Left forelimb (tissue), 1 donor: ENCODE measurements around the gene LDLRAD3.

Experiments
- DNase-seq: peaks from one replicate; pipeline ENCODE4 v3.0.0-alpha.2; 2018; ENCODE audit warnings: low spot score

The LDLRAD3 gene

GRCh38 chr11:36105743-36106581 is 162.1 kb downstream of the LDLRAD3 start:
- DNase-seq, result no peak

- no peak for DNase-seq
Observed at GRCh38 chr11:36107547-36107946, 163.7 kb downstream of the LDLRAD3 start.

GRCh38 chr11:36108881-36109589 is 165.2 kb downstream of the LDLRAD3 start:
- no peak for DNase-seq

- no peak for DNase-seq
Observed at GRCh38 chr11:36109590-36109849, 165.7 kb downstream of the LDLRAD3 start.

GRCh38 chr11:36109850-36110606 is 166.2 kb downstream of the LDLRAD3 start:
- no peak for DNase-seq

GRCh38 chr11:36110668-36111410 is 167.0 kb downstream of the LDLRAD3 start:
- peak; percentile 47 for DNase-seq

- DNase-seq, result no peak
Observed at GRCh38 chr11:36114095-36114494, 170.2 kb downstream of the LDLRAD3 start.

GRCh38 chr11:36115378-36115801 is 171.5 kb downstream of the LDLRAD3 start:
- DNase-seq, result no peak

GRCh38 chr11:36116161-36116560 is 172.3 kb downstream of the LDLRAD3 start:
- no peak for DNase-seq

GRCh38 chr11:36118084-36118483 is 174.2 kb downstream of the LDLRAD3 start:
- no peak for DNase-seq

GRCh38 chr11:36119300-36119699 is 175.4 kb downstream of the LDLRAD3 start:
- DNase-seq, result no peak

- DNase-seq, result no peak
Observed at GRCh38 chr11:36121054-36121453, 177.2 kb downstream of the LDLRAD3 start.

GRCh38 chr11:36122671-36123070 is 178.8 kb downstream of the LDLRAD3 start:
- DNase-seq, result no peak

- DNase-seq, result no peak
Observed at GRCh38 chr11:36123336-36124101, 179.7 kb downstream of the LDLRAD3 start.

GRCh38 chr11:36126678-36127077 is 182.8 kb downstream of the LDLRAD3 start:
- DNase-seq, result no peak

GRCh38 chr11:36127550-36127949 is 183.7 kb downstream of the LDLRAD3 start:
- DNase-seq, result no peak

GRCh38 chr11:36129955-36130354 is 186.1 kb downstream of the LDLRAD3 start:
- no peak for DNase-seq

GRCh38 chr11:36130401-36130800 is 186.5 kb downstream of the LDLRAD3 start:
- no peak for DNase-seq

GRCh38 chr11:36131721-36132397 is 188.0 kb downstream of the LDLRAD3 start:
- no peak for DNase-seq

- DNase-seq, result no peak
Observed at GRCh38 chr11:36132940-36133339, 189.1 kb downstream of the LDLRAD3 start.

GRCh38 chr11:36135076-36135475 is 191.2 kb downstream of the LDLRAD3 start:
- DNase-seq, result no peak
